Measurements from ENCODE around the gene ZXDC.

Gene ZXDC

GRCh38 chr3:126510308-126510910 is 34.7 kb upstream of the ZXDC start:
- DNase-seq = no peak

- DNase-seq = no peak
These were observed 34.1 kb upstream of the ZXDC start for GRCh38 chr3:126509597-126510307.

GRCh38 chr3:126508564-126508964 is 32.9 kb upstream of the ZXDC start:
- DNase-seq = peak in 1 of 2 experiments; percentile 40

GRCh38 chr3:126507886-126508285 is 32.2 kb upstream of the ZXDC start:
- DNase-seq = no peak

GRCh38 chr3:126503701-126504100 is 28.0 kb upstream of the ZXDC start:
- DNase-seq = no peak

- DNase-seq = no peak
These were observed 27.0 kb upstream of the ZXDC start for GRCh38 chr3:126502656-126503055.

GRCh38 chr3:126501736-126502135 is 26.0 kb upstream of the ZXDC start:
- no peak for DNase-seq

DNA sequence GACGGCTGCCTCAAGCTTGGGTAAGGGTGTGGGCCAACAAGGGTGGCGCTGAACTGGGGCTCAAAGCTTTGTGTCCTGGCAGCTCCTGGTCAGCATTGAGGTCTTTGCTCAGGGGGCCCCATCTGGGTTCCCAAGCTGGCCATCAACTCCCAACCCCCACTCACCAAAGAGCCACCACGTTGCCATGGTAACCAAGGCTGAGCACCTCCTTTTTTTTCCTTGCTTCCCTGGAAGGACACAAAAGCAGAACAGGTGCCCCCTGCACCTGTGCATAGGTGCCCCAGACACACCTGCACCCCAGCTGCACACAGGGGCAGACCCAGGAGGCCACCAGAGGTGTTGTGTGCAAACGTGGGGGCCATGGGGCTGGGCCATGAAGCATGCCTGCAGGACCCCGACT is 25.4 kb upstream of the ZXDC start:
- no peak for DNase-seq

DNA sequence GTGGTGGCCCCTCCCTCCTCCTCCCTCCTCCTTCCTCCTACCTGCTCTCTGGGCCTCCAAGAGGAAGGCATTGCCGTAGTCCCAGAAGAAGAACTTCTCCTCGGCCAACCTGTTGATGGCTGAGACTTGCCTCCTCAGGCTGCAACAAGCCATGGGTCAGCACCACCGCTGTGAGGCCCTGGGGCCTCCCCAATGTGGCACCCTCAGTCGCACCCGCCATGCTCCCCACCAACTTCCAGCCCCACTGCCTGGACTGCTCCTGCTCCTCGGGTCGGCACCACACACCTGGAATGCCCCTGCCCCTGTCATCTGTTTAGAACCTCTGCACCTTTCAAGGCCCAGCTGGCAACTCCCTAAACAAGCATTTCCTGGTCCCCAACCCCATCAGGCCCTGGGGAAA is 24.3 kb upstream of the ZXDC start:
- no peak for DNase-seq

GRCh38 chr3:126499401-126499800 is 23.7 kb upstream of the ZXDC start:
- DNase-seq = no peak

DNA sequence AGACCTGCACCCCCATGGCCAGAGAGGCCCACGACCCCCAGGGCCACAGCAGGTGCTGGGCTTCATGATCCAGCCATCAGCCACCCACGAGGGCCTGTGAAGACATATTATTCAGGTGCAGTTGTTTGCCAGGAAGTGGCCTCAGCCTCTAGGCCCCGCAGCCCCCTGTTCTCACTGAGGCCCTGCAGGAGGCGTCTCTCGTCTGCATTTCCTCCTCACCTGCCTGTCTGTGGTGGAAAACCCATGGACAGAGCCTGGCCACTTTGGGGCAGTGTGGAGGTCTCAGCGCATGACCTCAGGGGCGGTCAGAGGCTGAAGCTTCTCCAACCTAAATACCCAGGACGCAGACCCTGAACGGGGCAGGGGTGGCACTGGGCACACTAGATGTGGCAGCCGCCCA is 23.2 kb upstream of the ZXDC start:
- no peak for DNase-seq

DNA sequence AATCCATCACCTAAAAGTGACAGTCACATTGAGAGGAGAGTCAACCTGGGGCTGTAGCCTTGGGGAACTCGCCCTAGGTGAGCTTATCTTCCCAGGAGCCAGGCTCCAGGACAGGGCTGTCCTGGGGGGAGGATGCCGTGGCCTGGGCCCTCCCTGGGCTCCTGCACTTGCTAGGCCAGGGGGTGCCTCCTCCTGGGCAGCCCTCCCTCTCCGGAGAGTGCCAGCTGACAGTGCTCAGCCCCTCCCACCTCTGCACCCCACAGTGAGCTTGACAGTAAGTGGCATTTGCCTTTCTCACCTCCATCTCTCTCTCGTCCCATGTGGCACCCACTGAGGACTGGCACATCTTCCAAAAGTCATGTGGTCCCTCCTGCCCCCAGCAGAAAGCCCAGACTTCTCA is 22.8 kb upstream of the ZXDC start:
- no peak for DNase-seq

DNA sequence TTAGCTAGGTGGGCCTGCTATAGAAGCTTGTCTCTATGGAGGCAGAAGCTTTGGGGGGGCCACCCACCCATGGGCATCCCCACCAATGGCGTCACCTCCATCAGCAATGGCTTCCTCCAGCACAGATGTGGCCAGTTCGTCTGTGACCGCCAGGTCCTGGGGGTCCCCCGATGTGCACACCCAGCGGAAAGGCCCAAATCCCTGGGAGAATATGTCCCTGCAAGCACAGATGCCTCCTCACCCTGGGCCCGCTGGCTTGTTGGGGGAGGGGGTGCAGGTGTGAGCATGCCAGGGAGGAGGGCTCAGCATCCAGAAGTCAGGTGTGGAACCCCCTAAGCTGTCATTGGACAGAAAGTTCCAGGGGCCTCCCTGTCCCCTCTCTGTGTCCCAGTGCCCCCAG is 22.3 kb upstream of the ZXDC start:
- no peak for DNase-seq

DNA sequence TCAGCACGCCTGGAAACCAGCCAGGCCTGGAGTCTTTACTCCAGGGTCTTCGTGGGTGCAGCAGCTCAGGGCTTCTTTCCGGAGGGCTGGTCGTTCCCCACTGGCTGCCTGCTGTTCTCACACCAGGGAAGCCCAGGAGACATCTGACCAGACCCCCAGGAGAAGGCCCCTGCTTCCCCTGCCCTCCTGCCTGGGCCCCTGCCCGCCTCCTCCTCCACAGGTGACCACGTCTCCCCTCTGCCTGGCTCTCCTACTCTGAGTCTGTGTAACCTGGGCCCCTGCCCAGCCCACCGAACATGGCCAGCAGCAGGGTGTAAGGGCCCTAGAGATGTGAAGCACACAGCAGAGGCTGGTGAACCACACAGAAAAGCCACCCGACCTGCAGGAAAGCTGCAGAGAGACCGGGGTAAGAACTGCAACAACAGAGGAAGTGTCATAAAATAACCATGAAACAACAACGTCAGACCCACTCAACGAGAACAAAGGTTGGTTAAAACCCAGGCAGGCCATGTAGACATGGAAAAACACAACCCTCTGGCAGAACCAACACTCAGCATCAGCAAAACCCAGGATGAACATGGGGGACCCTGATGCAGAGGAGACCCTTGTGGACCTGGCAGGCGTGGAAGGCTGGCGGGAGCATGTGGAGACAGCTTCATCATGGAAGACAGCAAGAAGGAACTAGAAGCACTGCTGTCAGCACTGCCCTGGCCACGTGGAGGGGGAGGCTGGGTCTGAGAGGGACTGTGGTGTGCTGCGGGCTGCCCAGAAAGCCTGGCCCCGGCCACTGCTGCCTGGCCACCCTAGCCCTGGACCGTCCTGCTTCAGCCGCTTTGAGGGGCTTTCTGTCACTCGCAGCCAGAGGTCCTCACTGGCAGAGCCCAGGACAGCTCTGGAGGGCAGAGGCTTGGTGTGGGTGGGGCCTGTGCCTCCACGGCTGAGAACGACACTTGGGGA is 21.5 kb upstream of the ZXDC start:
- DNase-seq = no peak

DNA sequence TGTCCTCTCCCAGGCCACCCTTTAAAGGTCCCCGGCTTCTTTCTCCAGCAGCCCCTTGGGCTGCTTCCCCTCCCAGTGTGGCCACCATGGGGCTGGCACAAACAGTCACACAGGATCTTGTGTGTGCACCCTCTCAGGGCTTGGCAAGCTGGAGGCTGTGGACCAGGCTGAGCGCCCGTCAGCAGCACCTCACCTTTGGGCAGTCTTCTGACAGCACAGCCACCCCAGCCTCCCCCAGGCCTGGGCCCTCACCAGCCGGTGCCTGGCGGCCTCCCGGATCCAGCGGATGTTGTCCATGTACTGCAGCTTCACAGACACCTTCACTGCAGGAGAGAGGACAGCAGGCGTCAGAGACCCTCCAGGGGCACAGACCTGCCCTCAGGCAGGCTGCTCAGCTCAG is 20.1 kb upstream of the ZXDC start:
- DNase-seq = no peak

DNA sequence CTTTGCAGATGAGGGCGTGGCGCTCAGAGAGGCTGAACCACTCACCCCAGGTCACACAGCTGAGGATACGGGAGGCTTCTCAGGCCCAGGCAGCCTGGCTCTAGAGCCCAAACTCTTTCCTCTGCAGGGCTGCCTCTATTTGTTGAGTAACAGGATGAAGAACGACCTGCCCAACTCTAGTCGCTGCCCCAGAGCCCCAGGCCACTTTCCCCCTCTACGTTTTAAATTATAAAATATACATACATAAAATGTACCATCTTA is 19.2 kb upstream of the ZXDC start:
- no peak for DNase-seq

DNA sequence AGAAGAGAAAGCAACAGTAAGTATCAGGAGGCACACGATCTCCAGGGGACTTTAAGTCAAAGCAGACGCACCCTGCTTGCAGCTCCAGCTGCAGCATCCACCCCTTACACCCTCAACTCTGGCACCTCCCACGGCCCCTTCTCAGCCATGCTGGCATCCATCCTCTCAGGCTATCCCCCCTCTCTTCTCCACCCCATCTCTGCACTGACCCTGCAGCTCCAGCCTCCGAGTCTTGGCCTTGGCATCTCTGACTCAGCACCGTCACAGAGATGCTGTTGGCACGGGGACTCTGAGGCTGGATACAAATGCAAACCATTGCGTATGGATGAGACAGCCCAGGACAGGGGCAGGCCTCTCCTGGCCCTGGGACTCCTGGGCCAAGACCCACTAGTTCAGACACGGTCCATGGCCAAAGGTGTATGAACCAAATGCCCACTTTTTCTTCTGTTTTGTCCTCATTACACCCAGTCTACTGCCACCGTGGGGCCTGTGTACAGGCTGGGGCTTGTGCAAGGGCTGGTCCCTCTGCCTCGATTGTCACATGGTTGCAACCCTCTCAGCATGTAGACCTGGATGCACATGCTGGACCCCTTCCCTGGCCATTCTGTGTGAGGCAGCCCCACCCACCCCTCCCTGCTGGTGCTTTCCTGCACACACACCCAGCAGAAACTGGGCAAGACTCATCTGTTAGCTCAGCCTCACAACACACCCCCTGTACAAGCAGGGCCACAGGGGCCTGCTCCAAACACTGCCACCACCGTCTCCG is 18.7 kb upstream of the ZXDC start:
- no peak for DNase-seq

DNA sequence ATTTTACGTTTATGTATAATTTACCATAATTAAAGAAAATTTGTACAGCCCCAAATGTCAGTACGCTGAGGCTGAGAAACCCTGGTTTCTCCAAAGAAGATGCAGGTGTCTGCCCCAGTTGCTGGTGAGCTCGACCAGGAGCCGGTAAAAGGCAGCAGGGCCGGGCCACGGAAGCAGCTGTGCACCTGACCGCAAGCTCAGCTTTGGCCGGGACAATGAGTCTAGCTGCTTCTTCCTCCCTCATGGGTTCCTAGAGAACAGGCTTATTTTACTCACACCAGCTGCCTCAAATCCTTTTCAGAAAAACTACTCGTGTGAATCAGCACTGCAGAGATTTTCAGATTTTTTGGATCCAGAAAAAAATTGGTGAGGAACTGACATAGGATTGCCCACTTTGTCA is 18.0 kb upstream of the ZXDC start:
- no peak for DNase-seq

GRCh38 chr3:126493051-126493450 is 17.4 kb upstream of the ZXDC start:
- no peak for DNase-seq

- no peak for DNase-seq
These were observed 15.7 kb upstream of the ZXDC start for GRCh38 chr3:126491221-126492013.

GRCh38 chr3:126490619-126491018 is 14.9 kb upstream of the ZXDC start:
- DNase-seq = no peak

DNA sequence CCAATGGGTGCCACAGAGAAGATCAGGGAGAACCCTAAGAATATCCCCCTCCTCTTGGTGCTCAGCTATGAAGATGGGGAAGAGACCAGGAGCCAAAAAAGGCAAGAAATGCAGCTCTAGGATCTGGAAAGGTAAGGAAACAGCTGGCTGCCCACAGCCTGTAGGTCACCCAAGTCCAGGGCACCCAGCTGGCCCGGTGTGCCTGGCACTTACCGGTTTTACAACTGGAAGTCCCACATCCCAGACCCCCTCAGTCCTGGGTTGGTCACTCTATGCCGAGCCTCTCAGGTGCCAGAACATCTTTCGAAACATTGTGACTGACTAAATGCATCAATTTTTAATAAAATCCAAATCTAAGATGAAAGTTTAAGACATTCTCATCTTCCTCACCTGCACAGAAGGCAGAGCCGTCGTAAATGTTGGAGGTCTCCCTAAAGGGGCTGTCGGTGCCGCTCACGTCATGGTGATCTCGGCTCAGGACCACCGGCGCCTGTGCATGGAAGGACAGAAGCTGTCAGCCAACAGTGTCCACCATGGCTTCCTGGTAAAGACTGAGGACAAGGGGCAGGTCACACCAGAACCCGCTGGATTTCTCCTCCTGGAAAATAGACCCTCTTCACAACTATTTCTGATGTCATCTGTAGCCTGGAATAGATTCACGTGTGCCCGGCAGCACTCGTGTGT is 13.3 kb upstream of the ZXDC start:
- DNase-seq = no peak
